ENCODE data around the gene RCOR1.

RCOR1 gene

DNA sequence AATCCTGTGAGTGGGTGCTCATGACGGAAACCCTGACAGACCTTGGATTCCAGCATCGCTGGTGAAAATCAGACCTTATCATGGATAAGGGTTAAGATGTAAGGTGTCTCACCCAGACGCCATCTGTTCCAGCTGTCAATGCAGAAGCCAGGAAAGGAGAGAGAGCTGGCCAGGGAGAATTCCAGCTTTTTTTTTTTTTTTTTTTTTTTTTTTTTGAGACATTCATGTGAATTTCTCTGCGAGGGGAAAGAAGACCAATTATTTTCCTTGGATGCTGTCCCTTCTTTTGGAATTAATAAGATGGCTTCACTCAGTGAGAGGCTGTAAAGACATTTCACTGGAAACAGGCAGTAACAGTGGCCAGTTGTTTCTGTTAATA is 186.6 kb downstream of the RCOR1 start:
- DNase-seq, result no peak

DNA sequence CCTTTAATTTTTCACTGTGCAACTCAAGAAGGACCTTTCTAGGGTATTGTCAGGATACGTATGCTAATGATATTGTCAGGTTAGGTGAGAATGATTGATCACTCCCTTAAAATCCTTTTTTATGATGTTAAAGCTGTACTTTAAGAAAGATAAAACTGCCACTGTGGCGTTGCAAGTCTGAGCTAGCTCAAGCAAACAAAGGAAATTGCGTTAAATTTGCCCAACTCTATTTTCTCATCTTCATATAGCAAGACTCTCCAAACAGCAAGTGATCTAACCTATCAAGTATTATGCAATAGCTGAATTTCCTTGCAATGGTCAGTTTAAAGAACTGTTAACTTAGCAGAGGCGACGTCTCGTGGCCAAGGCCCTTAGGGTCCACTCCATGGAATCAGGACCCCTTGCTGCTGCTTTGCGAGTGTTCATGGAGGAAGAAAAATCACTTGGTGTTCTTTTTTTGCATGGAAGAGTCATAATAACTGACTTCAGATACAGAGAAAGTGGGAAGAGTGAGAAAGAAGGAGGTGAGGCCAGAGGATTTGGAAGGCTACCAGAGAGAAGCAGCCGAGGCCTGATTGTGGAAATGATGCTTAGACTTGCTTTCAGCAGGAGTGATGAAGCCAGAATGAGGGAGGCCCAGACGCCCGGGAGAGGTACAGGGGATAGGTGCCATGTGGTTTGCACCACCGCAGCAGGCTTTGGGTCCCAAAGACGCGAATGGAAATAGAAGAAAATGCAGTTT is 187.3 kb downstream of the RCOR1 start:
- DNase-seq, result no peak
